Mesenchymal stem cell (in vitro differentiated cells and primary cell): ENCODE results near the gene ZNF416.
A peak's percentile ranks its signal among the peaks of the same experiment; 100 is the strongest.

ENCODE experiments used
- DNase-seq: peaks from one replicate; pipeline ENCODE4 v3.0.0-alpha.2; 2013
- H2AFZ ChIP-seq: one replicate; pipeline ENCODE4 v1.6.1; 2013; ENCODE audit warnings: low read depth, mild to moderate bottlenecking, control low read depth, inconsistent platforms, low read length, moderate library complexity
- H2AK5ac ChIP-seq: 2 replicates; pipeline ENCODE4 v1.6.1; 2013; ENCODE audit warnings: low read length, moderate library complexity, mild to moderate bottlenecking, inconsistent platforms; ENCODE audit not compliant: severe bottlenecking
- H2BK120ac ChIP-seq: one replicate; pipeline ENCODE4 v1.6.1; 2013; ENCODE audit warnings: low read depth, mild to moderate bottlenecking, inconsistent platforms, low read length, moderate library complexity
- H2BK12ac ChIP-seq, 2 experiments: one replicate each; pipeline ENCODE4 v1.6.1; 2013; ENCODE audit warnings: inconsistent platforms in 2 of 2, low read length in 2 of 2, mild to moderate bottlenecking in 2 of 2, moderate library complexity in 2 of 2, control low read depth in 1 of 2
- H2BK15ac ChIP-seq: one replicate; pipeline ENCODE4 v1.6.1; 2013; ENCODE audit warnings: mild to moderate bottlenecking, low read depth, inconsistent platforms; ENCODE audit not compliant: poor library complexity, severe bottlenecking
- H2BK5ac ChIP-seq: 2 replicates; pipeline ENCODE4 v1.6.1; 2013; ENCODE audit warnings: low read depth, mild to moderate bottlenecking, low read length, control low read depth, inconsistent platforms; ENCODE audit not compliant: poor library complexity, severe bottlenecking
- H3K14ac ChIP-seq, 2 experiments: one replicate each; pipeline ENCODE4 v1.6.1; 2013; ENCODE audit warnings: inconsistent platforms in 2 of 2, low read length in 2 of 2, control low read depth in 1 of 2, mild to moderate bottlenecking in 1 of 2, moderate library complexity in 1 of 2
- H3K18ac ChIP-seq, 2 experiments: one replicate each; pipeline ENCODE4 v1.6.1; 2013; ENCODE audit warnings: inconsistent platforms in 2 of 2, low read length in 2 of 2, control low read depth in 1 of 2, low read depth in 1 of 2, mild to moderate bottlenecking in 1 of 2
- H3K23ac ChIP-seq, 2 experiments: one replicate each; pipeline ENCODE4 v1.6.1; 2013; ENCODE audit warnings: inconsistent platforms in 2 of 2, low read length in 2 of 2, mild to moderate bottlenecking in 2 of 2, moderate library complexity in 2 of 2, control low read depth in 1 of 2
- H3K27ac ChIP-seq: 2 replicates; pipeline ENCODE4 v1.5.1; 2013; ENCODE audit warnings: mild to moderate bottlenecking, moderate library complexity, low read length, control low read depth, inconsistent platforms; ENCODE audit not compliant: poor library complexity, severe bottlenecking
- H3K27me3 ChIP-seq, 2 experiments: 2 replicates each; pipeline versions ENCODE4 v1.6.1 to v1.7.0; 2013; ENCODE audit warnings: low read length in 2 of 2, mild to moderate bottlenecking in 2 of 2, moderate library complexity in 2 of 2, control low read depth in 1 of 2, inconsistent platforms in 1 of 2; ENCODE audit not compliant: control insufficient read depth in 1 of 2, insufficient read depth in 1 of 2
- H3K36me3 ChIP-seq, 2 experiments: 2 replicates each; pipeline versions ENCODE4 v1.6.1 to v1.7.0; 2013; ENCODE audit warnings: low read length in 2 of 2, control low read depth in 1 of 2, inconsistent platforms in 1 of 2, low read depth in 1 of 2, mild to moderate bottlenecking in 1 of 2; ENCODE audit not compliant: insufficient read depth in 2 of 2, control insufficient read depth in 1 of 2
- H3K4ac ChIP-seq, 2 experiments: one replicate each; pipeline ENCODE4 v1.6.1; 2013; ENCODE audit warnings: inconsistent platforms in 2 of 2, low read length in 2 of 2, mild to moderate bottlenecking in 2 of 2, moderate library complexity in 2 of 2, control low read depth in 1 of 2, low read depth in 1 of 2
- H3K4me1 ChIP-seq: 2 replicates; pipeline ENCODE4 v1.6.1; 2013; ENCODE audit warnings: low read depth, low read length, control low read depth; ENCODE audit not compliant: control insufficient read depth, insufficient read depth
- H3K4me2 ChIP-seq: 2 replicates; pipeline ENCODE4 v1.6.1; 2013; ENCODE audit warnings: low read length, mild to moderate bottlenecking, inconsistent platforms; ENCODE audit not compliant: poor library complexity, severe bottlenecking
- H3K4me3 ChIP-seq, 2 experiments: 2 replicates each; pipeline versions ENCODE4 v1.5.1 to v1.7.0; 2013; ENCODE audit warnings: low read length in 2 of 2, mild to moderate bottlenecking in 2 of 2, control low read depth in 1 of 2, low read depth in 1 of 2; ENCODE audit not compliant: insufficient read depth in 1 of 2
- H3K79me1 ChIP-seq: replicated peaks from 2 replicates; pipeline ENCODE4 v1.6.1; 2013; ENCODE audit warnings: mild to moderate bottlenecking, control low read depth, low read length, inconsistent platforms; ENCODE audit not compliant: poor library complexity, severe bottlenecking
- H3K9ac ChIP-seq: 2 replicates; pipeline ENCODE4 v1.7.0; 2013; ENCODE audit warnings: mild to moderate bottlenecking, low read length, moderate library complexity
- H3K9me3 ChIP-seq: 2 replicates; pipeline ENCODE4 v1.7.0; 2013; ENCODE audit warnings: mild to moderate bottlenecking, low read length; ENCODE audit not compliant: control insufficient read depth
- H4K8ac ChIP-seq: one replicate; pipeline ENCODE4 v1.6.1; 2013; ENCODE audit warnings: inconsistent platforms, mild to moderate bottlenecking, low read length, moderate library complexity
- H4K91ac ChIP-seq: one replicate; pipeline ENCODE4 v1.6.1; 2013; ENCODE audit warnings: mild to moderate bottlenecking, low read length, inconsistent platforms
- WGBS: methylation state at CpG from one replicate; pipeline ENCODE4 v1.1.7; 2013; ENCODE audit warnings: mixed read lengths; 5-methylcytosine and 5-hydroxymethylcytosine counted together

Gene ZNF416

DNA sequence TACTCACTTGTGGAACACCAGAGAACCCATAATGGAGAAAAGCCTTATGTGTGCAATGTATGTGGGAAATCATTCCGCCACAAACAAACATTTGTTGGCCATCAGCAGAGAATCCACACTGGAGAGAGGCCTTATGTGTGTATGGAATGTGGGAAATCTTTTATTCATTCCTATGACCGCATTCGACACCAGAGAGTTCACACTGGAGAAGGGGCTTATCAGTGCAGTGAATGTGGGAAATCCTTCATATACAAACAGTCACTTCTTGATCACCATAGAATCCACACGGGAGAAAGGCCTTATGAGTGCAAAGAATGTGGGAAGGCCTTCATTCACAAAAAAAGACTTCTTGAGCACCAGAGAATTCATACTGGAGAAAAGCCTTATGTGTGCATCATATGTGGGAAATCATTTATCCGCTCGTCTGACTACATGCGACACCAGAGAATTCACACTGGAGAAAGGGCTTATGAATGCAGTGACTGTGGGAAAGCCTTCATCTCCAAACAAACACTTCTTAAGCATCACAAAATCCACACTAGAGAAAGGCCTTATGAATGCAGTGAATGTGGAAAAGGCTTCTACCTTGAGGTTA is 40.7 kb downstream of the ZNF416 start:
- H3K4ac ChIP-seq = no peak overlapping the region
- H4K8ac ChIP-seq = no peak overlapping the region
- no peak overlapping the region for H3K18ac ChIP-seq
- H2BK15ac ChIP-seq = no peak overlapping the region
- H4K91ac ChIP-seq = no peak overlapping the region
- H2AK5ac ChIP-seq = no peak overlapping the region
- H2BK12ac ChIP-seq = no peak overlapping the region
- H2BK5ac ChIP-seq = no peak overlapping the region
- no peak overlapping the region for H3K27ac ChIP-seq
- peaks cover 56 to 96% of the 10 kb centered on the region in 2 experiments for H3K36me3 ChIP-seq
- H3K4me3 ChIP-seq = peak overlapping the region in 1 of 2 experiments; percentile 25
- peak; percentile 11 for DNase-seq
- H3K14ac ChIP-seq = no peak overlapping the region
- H3K23ac ChIP-seq = no peak overlapping the region
- H3K27me3 ChIP-seq = no peaks in the 10 kb centered on the region
- H3K4me1 ChIP-seq = no peaks in the 10 kb centered on the region
- peaks cover 98% of the 10 kb centered on the region for H3K9me3 ChIP-seq
- H3K4me2 ChIP-seq = no peak overlapping the region
- H3K9ac ChIP-seq = no peak overlapping the region
- peaks cover 34% of the 10 kb centered on the region for H3K79me1 ChIP-seq
- H2BK120ac ChIP-seq = no peak overlapping the region
- WGBS = 100% methylated on average over 2 of the region's 7 CpGs
- H2AFZ ChIP-seq = no peak overlapping the region

DNA sequence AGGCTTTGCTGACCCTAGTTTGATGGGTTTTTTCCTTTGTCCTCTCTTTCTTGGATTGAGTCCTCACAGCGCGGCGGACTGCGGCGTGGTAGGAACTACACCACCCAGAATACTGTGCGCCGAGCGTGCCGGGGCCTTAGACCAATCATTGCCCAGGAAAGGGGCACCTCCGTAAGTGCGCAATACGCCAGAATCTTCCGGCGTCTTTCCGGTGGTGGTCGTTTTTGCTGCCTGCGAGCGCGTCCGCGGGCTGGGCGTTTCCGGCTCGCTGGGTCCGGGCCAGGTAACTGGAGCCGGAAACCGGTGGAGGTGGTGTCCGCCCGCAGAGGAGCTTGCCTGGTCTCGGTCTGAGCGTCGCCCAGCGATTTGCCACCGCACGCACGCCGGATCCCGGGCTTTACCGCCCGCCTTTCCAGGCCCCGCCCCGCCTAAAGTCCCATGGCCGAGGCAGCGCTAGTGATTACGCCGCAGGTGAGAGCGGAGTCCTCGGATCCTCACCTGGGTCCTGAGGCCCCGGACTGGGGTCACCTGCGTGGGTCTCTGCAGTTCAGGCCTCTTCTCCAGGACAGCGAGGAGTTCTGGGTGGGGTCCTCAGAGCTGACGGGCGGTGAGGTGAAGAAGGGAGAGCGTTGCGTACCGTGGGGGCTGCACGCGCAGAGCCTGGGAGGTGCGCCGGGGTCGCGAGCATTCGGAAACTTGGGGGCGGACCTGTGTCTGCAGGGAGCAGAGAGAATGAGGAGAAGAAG is 51.4 kb downstream of the ZNF416 start, which contains the start of gene ZNF549:
Gene ZNF549, plus strand, starts transcription at position 221 of the 746 bp plus-strand sequence. Its CDS starts 218 bp downstream, at position 439.
- H3K14ac ChIP-seq = peak within 1 kb of the TSS in 1 of 2 experiments; percentile 80
- no peak within 1 kb of the TSS for H2BK5ac ChIP-seq
- no peak within 1 kb of the TSS for H2AK5ac ChIP-seq
- peak within 1 kb of the TSS in 1 of 2 experiments; percentile 46 for H3K23ac ChIP-seq
- under 1% methylated on average over 53 of the region's 64 CpGs for WGBS
- no peaks in the 10 kb centered on the region for H3K27me3 ChIP-seq
- peak; percentile 91 for DNase-seq
- peak within 1 kb of the TSS; percentile 72 for H2AFZ ChIP-seq
- peak within 1 kb of the TSS; percentile 93 for H3K9ac ChIP-seq
- peaks cover 23% of the 10 kb centered on the region for H3K79me1 ChIP-seq
- H3K27ac ChIP-seq = peak within 1 kb of the TSS; percentile 22
- H3K4ac ChIP-seq = peak within 1 kb of the TSS; percentile 47 to 57
- peaks cover 21% of the 10 kb centered on the region for H3K9me3 ChIP-seq
- no peak within 1 kb of the TSS for H2BK12ac ChIP-seq
- H4K91ac ChIP-seq = peak within 1 kb of the TSS; percentile 82
- peak within 1 kb of the TSS; percentile 76 for H4K8ac ChIP-seq
- H3K36me3 ChIP-seq = peaks cover 7 to 16% of the 10 kb centered on the region in 2 experiments
- peak within 1 kb of the TSS; percentile 97 for H3K4me2 ChIP-seq
- peak within 1 kb of the TSS; percentile 75 for H2BK120ac ChIP-seq
- H3K18ac ChIP-seq = peak within 1 kb of the TSS; percentile 82 to 84
- peaks cover 3% of the 10 kb centered on the region for H3K4me1 ChIP-seq
- peak within 1 kb of the TSS; percentile 86 to 95 for H3K4me3 ChIP-seq
- no peak within 1 kb of the TSS for H2BK15ac ChIP-seq
